Ishikawa (cell line): ENCODE data around the gene DNAJB1.

ENCODE experiments used
- CEBPB ChIP-seq: IDR thresholded peaks from 2 replicates; pipeline ENCODE4 v1.6.1; 2012
- EP300 ChIP-seq: IDR thresholded peaks from 2 replicates; pipeline ENCODE4 v1.6.1; 2012; ENCODE audit warnings: borderline replicate concordance
- FOXM1 ChIP-seq: IDR thresholded peaks from 2 replicates; pipeline ENCODE4 v1.6.1; 2012; ENCODE audit warnings: low read depth, borderline replicate concordance
- MAX ChIP-seq: IDR thresholded peaks from 2 replicates; pipeline ENCODE4 v1.6.1; 2012
- NFIC ChIP-seq: IDR thresholded peaks from 2 replicates; pipeline ENCODE4 v1.6.1; 2012
- RAD21 ChIP-seq: IDR thresholded peaks from 2 replicates; pipeline ENCODE4 v1.6.1; 2012; ENCODE audit warnings: low read depth
- REST ChIP-seq: IDR thresholded peaks from 2 replicates; pipeline ENCODE4 v1.6.1; 2012; ENCODE audit warnings: low read depth, mild to moderate bottlenecking
- TAF1 ChIP-seq: IDR thresholded peaks from 2 replicates; pipeline ENCODE4 v1.6.1; 2012; ENCODE audit warnings: low read depth, mild to moderate bottlenecking
- TCF12 ChIP-seq: IDR thresholded peaks from 2 replicates; pipeline ENCODE4 v1.6.1; 2012; ENCODE audit warnings: low read depth
- TEAD4 ChIP-seq: IDR thresholded peaks from 2 replicates; pipeline ENCODE4 v1.6.1; 2012
- YY1 ChIP-seq: IDR thresholded peaks from 2 replicates; pipeline ENCODE4 v1.6.1; 2012; ENCODE audit warnings: low read depth
- ZBTB7A ChIP-seq: IDR thresholded peaks from 2 replicates; pipeline ENCODE4 v1.6.1; 2012; ENCODE audit warnings: low read depth

GRCh38 chr19:14516048-14516534 is 2.1 kb downstream of the DNAJB1 start:
- TF ChIP-seq REST (no peak), MAX (no peak), RAD21 (no peak), TEAD4 (no peak), YY1 (no peak), EP300 (no peak), FOXM1 (no peak), CEBPB (no peak), TAF1 (no peak), ZBTB7A (no peak), TCF12 (no peak), NFIC (no peak)
